ENCODE measurements around the gene BTBD9. TPM values are rescaled to one million over a fixed set of nuclear protein-coding genes. Genes with fewer than 3 reads are reported as not detected.
A peak's percentile ranks its signal among the peaks of the same experiment; 100 is the strongest.

BTBD9 gene
- total RNA-seq, 4 donors from 2014 or later = 8.6 to 34.1 (median 30.8) TPM

GRCh38 chr6:38572186-38572813, 67.4 kb downstream of the BTBD9 start:
- Histone ChIP-seq H3K36me3 (peaks cover 0 to 4% (median 0%) of the 10 kb centered on the region in 4 donors), H3K27me3 (no peaks in the 10 kb centered on the region), H3K27ac (no peak overlapping the region), H3K4me3 (no peak overlapping the region), H3K9me3 (no peaks in the 10 kb centered on the region), H3K4me1 (peaks cover 0 to 5% (median 0%) of the 10 kb centered on the region in 4 donors)
- in situ Hi-C loops (cut with MboI; ENCODE audit: low pct_ligation_motif_present in 1 of 4, low pct_unique_long_range_greater_than_20kb in 1 of 4, low sequenced_read_pairs in 3 of 4) = no loop called here
- no peak for DNase-seq
- 56 to 71% methylated on average over 3 of the region's 3 CpGs for WGBS, 2 donors (ENCODE audit: low coverage in 1 of 2)
- intact Hi-C loops (cut with DNase I; ENCODE audit: low total_unique reads) = no loop called here
- TF ChIP-seq, protein P1, sequence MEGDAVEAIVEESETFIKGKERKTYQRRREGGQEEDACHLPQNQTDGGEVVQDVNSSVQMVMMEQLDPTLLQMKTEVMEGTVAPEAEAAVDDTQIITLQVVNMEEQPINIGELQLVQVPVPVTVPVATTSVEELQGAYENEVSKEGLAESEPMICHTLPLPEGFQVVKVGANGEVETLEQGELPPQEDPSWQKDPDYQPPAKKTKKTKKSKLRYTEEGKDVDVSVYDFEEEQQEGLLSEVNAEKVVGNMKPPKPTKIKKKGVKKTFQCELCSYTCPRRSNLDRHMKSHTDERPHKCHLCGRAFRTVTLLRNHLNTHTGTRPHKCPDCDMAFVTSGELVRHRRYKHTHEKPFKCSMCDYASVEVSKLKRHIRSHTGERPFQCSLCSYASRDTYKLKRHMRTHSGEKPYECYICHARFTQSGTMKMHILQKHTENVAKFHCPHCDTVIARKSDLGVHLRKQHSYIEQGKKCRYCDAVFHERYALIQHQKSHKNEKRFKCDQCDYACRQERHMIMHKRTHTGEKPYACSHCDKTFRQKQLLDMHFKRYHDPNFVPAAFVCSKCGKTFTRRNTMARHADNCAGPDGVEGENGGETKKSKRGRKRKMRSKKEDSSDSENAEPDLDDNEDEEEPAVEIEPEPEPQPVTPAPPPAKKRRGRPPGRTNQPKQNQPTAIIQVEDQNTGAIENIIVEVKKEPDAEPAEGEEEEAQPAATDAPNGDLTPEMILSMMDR (IDR thresholded peaks at IDR 0.05) = no peak
- TF ChIP-seq POLR2A (IDR thresholded peaks at IDR 0.05) = no peak

GRCh38 chr6:38571721-38572120, 68.0 kb downstream of the BTBD9 start:
- intact Hi-C loops (cut with DNase I; ENCODE audit: low total_unique reads) = no loop called here
- WGBS, 2 donors (ENCODE audit: low coverage in 1 of 2) = 89 to 100% methylated on average over 1 of the region's 1 CpG
- H3K27ac ChIP-seq = no peak overlapping the region

GRCh38 chr6:38570750-38571149, 69.0 kb downstream of the BTBD9 start:
- Histone ChIP-seq H3K27me3 (no peaks in the 10 kb centered on the region), H3K9me3 (no peaks in the 10 kb centered on the region), H3K4me3 (no peak overlapping the region), H3K4me1 (peaks cover 0 to 6% (median 0%) of the 10 kb centered on the region in 4 donors), H3K36me3 (peaks cover 0 to 3% (median 0%) of the 10 kb centered on the region in 4 donors), H3K27ac (no peak overlapping the region)
- TF ChIP-seq, protein P1 (IDR thresholded peaks at IDR 0.05) = peak in 1 of 5 experiments; percentile 7
- no peak for TF ChIP-seq EP300 (IDR thresholded peaks at IDR 0.05; ENCODE audit: low read depth)
- in situ Hi-C loops (cut with MboI; ENCODE audit: low pct_ligation_motif_present in 1 of 4, low pct_unique_long_range_greater_than_20kb in 1 of 4, low sequenced_read_pairs in 3 of 4) = no loop called here
- no peak for DNase-seq
- intact Hi-C loops (cut with DNase I; ENCODE audit: low total_unique reads) = no loop called here
- 49 to 52% methylated on average over 2 of the region's 2 CpGs for WGBS, 2 donors (ENCODE audit: low coverage in 1 of 2)

More at GRCh38 chr6:38571721-38572120, 68.0 kb downstream of the BTBD9 start:
- Histone ChIP-seq H3K4me1 (peaks cover 0 to 6% (median 0%) of the 10 kb centered on the region in 4 donors), H3K9me3 (no peaks in the 10 kb centered on the region), H3K27me3 (no peaks in the 10 kb centered on the region), H3K4me3 (no peak overlapping the region), H3K36me3 (peaks cover 0 to 4% (median 0%) of the 10 kb centered on the region in 4 donors)
- DNase-seq = no peak
- no peak for TF ChIP-seq POLR2AphosphoS5 (IDR thresholded peaks at IDR 0.05)
- TF ChIP-seq, protein P1 (IDR thresholded peaks at IDR 0.05) = no peak
- no peak for TF ChIP-seq EP300 (IDR thresholded peaks at IDR 0.05; ENCODE audit: low read depth)
- TF ChIP-seq POLR2A (IDR thresholded peaks at IDR 0.05) = no peak
- in situ Hi-C loops (cut with MboI; ENCODE audit: low pct_ligation_motif_present in 1 of 4, low pct_unique_long_range_greater_than_20kb in 1 of 4, low sequenced_read_pairs in 3 of 4) = no loop called here

- in situ Hi-C loops (cut with MboI; ENCODE audit: low pct_ligation_motif_present in 1 of 4, low pct_unique_long_range_greater_than_20kb in 1 of 4, low sequenced_read_pairs in 3 of 4) (no loop called here), intact Hi-C loops (cut with DNase I; ENCODE audit: low total_unique reads) (no loop called here)
- H3K27me3 ChIP-seq = no peaks in the 10 kb centered on the region
- H3K9me3 ChIP-seq = no peaks in the 10 kb centered on the region
- H3K36me3 ChIP-seq = no peaks in the 10 kb centered on the region
- no peak overlapping the region for H3K27ac ChIP-seq
- peaks cover 0 to 6% (median 0%) of the 10 kb centered on the region in 4 donors for H3K4me1 ChIP-seq
- 32 to 40% methylated on average over 5 of the region's 5 CpGs for WGBS, 2 donors (ENCODE audit: low coverage in 1 of 2)
- no peak overlapping the region for H3K4me3 ChIP-seq
- peak; percentile 37 for DNase-seq
- TF ChIP-seq, protein P1 (IDR thresholded peaks at IDR 0.05) = no peak
- TF ChIP-seq POLR2AphosphoS5 (IDR thresholded peaks at IDR 0.05) (no peak), EP300 (IDR thresholded peaks at IDR 0.05; ENCODE audit: low read depth) (no peak), POLR2A (IDR thresholded peaks at IDR 0.05) (no peak)
Observed at GRCh38 chr6:38567436-38567835, 72.3 kb downstream of the BTBD9 start.

Data from transverse colon (tissue), 4 donors.